GM18502 (cell line): ENCODE results near the gene CDT1.
"Not testable (repeated sequence)": the region's sequence is repeated elsewhere in the genome, so short reads cannot be mapped to it uniquely, and the experiment has no call there.

Source experiments
- ATAC-seq: cut with Tn5 transposase; IDR thresholded peaks from one replicate; pipeline ENCODE4 v1.9.1; 2021; ENCODE audit warnings: mild to moderate bottlenecking; ENCODE audit not compliant: unreplicated experiment, poor library complexity

The CDT1 gene

DNA sequence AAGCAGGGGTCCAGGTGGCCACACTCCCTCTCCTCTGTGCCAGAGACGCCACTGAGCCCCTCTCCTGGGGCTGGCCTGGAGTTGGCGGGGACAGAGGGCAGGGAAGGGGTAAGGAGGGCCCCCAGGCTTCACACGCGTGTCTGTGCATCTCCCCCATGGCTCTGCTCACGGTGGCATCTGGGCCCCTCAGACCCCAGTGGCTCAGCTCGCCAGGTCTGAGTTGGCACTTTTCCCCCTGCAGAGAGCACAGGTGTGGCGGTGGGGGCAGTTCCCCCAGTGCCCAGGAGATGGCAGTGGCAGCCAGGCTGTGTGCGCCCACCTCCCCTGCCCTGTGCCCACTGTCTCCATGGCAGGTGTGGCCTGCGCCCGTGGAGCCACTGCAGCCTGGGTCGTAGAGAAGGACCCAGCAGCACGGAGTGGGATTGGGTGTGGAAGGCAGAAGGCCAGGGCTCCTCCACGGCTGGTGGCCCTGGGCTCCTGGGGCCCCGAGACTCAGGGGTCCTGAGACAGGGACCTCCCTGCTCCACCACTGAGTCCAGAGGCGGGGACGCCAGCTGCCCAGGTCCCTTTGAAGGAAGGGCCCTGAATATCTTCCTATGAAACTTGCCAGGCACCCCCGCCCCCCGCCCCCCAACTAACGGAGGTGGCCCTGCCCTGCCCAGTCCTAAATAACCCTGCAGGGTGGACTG lies 12.5 kb downstream of the CDT1 start:
- no peak for ATAC-seq

DNA sequence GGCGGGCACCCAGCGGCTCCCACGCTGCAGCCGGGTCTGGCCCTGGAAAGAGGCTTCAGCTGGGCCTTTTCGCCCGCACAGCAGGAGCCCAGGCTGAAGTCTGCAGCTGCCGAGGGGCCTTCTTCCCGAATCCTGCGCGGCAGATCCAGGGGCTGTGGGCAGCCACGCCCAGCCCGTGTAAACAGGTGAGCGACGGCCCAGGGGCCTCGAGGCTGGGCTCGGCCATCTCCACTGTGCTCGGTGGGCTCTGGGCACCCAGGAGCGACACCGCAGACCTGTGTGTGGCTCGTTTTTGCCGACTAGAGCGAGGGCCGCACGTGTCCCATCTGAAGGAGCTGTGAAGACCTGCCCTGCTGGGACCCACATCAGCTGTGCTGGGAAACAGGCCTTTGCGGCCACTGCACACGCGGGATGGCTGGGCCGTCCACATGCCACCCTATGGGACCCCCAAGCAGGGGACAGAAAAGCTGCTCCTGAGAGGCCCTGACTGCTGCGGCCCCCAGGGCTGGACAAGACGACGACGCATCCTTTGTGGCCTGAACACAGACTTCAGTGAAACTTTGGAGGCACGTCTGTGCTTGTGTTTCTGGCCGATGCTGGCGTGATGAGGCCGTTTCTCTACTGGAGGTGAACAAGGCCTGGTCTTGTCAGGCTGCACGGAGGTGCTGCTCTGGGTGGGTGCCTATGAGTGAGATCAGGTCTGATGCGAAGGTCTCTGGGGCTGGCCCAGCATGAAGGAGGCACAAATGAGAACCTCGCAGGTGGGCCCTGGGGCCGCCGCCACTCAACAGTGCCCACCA lies 13.3 kb downstream of the CDT1 start:
- no peak for ATAC-seq

GRCh38 chr16:88817785-88818574 lies 14.4 kb downstream of the CDT1 start:
- no peak for ATAC-seq

- ATAC-seq, result no peak
Measured at GRCh38 chr16:88818575-88818874, 14.9 kb downstream of the CDT1 start.

DNA sequence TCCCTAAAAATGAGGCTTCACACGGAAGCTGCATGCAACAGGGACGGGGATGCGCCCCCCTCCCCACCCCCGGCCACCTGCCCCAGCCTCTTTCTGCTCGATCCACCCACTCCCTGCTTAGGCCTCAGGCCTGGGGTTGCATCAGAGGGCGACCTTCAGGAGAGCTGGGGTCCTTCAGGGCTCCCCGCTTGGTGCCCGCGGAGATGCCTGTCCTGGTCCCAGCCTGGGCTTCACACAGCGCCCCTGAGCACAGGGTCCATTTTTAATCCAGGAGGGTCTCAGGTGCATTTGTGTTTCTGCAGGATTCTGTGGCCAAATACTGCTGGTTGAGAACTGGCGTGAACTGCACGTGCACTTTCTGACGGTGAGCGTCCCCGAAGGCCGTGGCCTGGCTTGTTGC lies 15.5 kb downstream of the CDT1 start:
- no peak for ATAC-seq

- ATAC-seq, result no peak
Measured at GRCh38 chr16:88820385-88821025, 16.9 kb downstream of the CDT1 start.

GRCh38 chr16:88821168-88821850 lies 17.7 kb downstream of the CDT1 start:
- ATAC-seq, result no peak

GRCh38 chr16:88822281-88823040 lies 18.9 kb downstream of the CDT1 start:
- ATAC-seq, result no peak

DNA sequence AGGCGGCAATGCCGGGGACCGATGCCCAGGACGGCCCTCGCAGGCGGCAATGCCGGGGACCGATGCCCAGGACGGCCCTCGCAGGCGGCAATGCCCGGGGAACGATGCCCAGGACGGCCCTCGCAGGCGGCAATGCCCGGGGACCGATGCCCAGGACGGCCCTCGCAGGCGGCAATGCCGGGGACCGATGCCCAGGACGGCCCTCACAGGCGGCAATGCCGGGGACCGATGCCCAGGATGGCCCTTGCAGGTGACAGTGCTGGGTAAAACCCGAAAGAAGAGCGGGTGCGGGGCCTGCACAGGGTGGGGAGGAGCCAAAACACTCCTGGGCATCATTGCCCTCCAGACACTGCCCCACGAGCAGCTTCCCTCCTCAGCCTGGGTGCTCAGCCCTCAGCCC lies 20.1 kb downstream of the CDT1 start:
- ATAC-seq, result not testable (repeated sequence)

GRCh38 chr16:88824256-88825077 lies 20.9 kb downstream of the CDT1 start:
- ATAC-seq, result no peak

GRCh38 chr16:88825146-88825545 lies 21.6 kb downstream of the CDT1 start:
- ATAC-seq, result no peak

- no peak for ATAC-seq
Measured at GRCh38 chr16:88826070-88826840, 22.7 kb downstream of the CDT1 start.

GRCh38 chr16:88827727-88828126 lies 24.1 kb downstream of the CDT1 start:
- no peak for ATAC-seq

DNA sequence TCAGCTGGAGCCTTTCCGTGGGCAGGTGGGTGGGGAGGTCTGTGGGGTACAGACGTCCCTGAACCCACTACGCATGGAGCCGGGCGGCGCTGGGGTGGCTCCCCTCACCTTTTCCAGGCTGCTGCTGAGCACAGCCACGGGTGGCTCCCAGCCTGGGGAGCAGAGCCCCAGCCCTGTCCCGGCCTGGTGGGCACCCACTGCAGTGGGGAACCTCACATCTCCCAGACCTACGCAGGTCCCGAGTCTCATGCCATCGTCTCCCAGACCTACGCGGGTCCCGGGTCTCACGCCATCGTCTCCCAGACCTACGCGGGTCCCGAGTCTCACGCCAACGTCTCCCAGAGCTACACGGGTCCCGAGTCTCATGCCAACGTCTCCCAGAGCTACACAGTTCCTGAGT lies 25.1 kb downstream of the CDT1 start:
- no peak for ATAC-seq

DNA sequence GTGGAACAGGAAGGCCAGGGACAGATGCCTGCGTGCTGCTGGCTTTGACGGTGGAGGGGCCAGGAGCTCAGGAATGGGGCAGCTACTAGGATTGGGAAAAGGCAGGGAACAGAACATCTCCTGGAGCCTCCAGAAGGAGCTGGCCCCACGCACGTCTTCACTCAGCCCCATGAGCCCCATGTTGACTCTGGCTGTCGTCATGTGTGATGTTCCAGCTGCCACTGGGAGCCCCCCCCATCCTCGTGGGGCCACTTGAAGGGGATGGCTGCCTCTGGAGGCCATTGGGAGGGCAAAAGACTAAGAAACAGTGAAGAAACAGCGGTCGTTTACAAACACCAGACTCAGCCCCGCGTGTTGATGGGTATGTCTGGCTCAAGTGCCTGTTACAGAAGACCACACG lies 26.7 kb downstream of the CDT1 start:
- no peak for ATAC-seq

GRCh38 chr16:88830783-88831182 lies 27.2 kb downstream of the CDT1 start:
- ATAC-seq, result no peak

GRCh38 chr16:88831838-88832237 lies 28.2 kb downstream of the CDT1 start:
- no peak for ATAC-seq

- no peak for ATAC-seq
Measured at GRCh38 chr16:88833086-88833485, 29.5 kb downstream of the CDT1 start.
